ENCODE results near the gene MYBPC2. TPM values are rescaled to one million over a fixed set of nuclear protein-coding genes. Genes with fewer than 3 reads are reported as not detected.

Gene MYBPC2
- total RNA-seq, 1 donor from 2014 or later: 0.77 TPM

DNA sequence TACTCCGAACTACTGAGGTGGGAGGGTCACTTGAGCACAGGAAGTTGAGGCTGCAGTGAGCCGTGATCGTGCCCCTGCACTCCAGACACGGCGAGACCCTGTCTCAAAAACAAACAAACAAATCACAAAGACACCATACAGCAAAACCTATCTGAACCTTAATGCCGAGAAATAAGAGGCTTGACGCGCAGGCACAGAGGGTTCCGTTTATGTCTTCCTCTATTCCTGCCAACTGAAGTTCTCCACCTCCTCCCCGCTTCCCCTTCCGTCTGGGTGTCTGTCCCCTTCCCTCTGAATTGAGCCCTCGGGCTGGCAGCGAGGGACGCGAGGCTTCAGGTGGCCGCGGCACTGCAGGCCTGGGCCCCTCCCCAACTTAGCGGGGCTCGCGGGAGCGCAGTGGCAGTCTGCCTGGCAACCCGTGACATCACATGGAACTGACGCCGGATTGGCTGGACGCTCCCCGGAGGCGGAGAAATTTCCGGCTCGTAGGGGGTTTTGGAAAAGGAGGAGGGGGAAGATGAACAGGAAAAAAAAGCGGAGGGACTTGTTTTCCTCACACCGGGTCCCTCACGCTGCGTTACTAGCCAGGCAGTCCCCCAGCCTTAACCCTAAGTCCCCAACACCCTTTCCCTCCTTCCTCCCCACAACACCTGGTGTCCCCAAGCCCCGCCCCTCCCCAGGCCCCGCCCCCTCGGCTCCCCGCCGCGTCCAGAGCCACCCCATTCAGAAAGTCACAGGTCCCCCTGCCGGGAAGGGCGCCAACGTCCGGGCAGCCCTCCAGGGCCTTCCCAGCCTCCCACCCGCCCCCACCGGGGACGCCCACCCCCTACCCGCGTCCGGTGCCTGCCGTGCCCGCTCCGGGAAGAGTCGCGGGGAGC, 1.1 kb upstream of the MYBPC2 start:
- Histone ChIP-seq H3K4me2 (peak overlapping the region; percentile 93), H3K27ac (no peak overlapping the region), H3K9ac (peak overlapping the region; percentile 21), H2AFZ (replicated peaks) (peak overlapping the region; percentile 65), H3F3A (ENCODE audit: low read depth) (peaks cover 4% of the 10 kb centered on the region), H3K79me2 (ENCODE audit: low read depth) (no peaks in the 10 kb centered on the region), H3K27me3 (peaks cover 42% of the 10 kb centered on the region), H3K36me3 (no peaks in the 10 kb centered on the region), H3K4me3 (peak overlapping the region; percentile 68), H3K4me1 (peaks cover 14% of the 10 kb centered on the region), H4K20me1 (ENCODE audit: low read depth) (no peaks in the 10 kb centered on the region), H3K9me3 (ENCODE audit: low read depth) (no peaks in the 10 kb centered on the region)
- H3K36me3 Mint-ChIP-seq: no peaks in the 10 kb centered on the region
- peak overlapping the region; percentile 88 for H3K4me3 Mint-ChIP-seq
- DNase-seq (ENCODE audit: low spot score): peak; percentile 93
- H3K27ac Mint-ChIP-seq: peak overlapping the region; percentile 57
- H3K9me3 Mint-ChIP-seq: no peaks in the 10 kb centered on the region
- peaks cover 21% of the 10 kb centered on the region for H3K4me1 Mint-ChIP-seq
- TF ChIP-seq EZH2phosphoT487 (IDR thresholded peaks at IDR 0.05) (no peak), EZH2 (IDR thresholded peaks at IDR 0.05) (peak; percentile 37)
- H3K27me3 Mint-ChIP-seq (ENCODE audit: insufficient read depth, low read depth): peaks cover 22% of the 10 kb centered on the region

DNA sequence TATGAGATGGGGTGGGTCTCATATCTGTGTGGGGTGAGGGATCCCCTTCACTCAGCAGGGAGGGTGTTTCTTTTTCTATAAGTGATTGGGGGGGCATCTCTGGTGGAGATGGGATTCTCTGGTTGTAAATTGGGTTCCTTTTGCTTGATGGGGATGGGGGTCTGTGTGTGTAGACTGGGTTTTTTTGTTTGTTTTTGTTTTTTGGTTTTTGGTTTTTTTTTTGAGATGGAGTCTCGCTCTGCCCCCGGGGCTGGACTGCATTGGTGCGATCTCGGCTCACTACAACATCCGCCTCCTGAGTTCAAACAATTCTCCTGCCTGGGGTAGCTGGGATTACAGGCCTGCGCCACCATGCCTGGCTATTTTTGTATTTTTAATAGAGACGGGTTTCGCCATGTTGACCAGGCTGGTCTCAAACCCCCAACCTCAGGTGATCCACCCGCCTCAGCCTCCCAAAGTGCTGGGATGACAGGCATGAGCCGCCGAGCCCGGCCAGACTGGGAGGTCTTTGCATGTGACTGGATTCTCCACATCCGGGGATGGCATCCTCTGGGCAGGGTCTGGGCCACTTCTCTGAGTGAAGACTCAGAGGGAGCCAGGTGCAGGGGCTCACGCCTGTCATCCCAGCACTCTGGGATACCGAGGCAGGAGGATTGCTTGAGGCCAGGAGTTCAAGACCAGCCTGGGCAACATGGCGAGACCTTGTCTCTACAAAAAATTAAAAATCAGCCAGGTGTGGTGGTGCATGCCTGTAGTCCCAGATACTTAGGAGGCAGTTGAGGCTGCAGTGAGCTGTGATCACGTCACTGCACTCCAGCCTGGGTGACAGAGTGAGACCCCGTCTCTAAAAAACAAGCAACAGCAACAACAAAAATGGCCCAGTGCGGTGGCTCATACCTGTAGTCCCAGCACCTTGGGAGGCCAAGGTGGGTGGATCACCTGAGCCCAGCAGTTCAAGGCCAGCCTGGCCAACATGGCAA, 799 bp downstream of the MYBPC2 start:
- peaks cover 14% of the 10 kb centered on the region for H3K4me1 ChIP-seq
- DNase-seq (ENCODE audit: low spot score): no peak
- H3K79me2 ChIP-seq (ENCODE audit: low read depth): no peaks in the 10 kb centered on the region
- no peaks in the 10 kb centered on the region for H4K20me1 ChIP-seq (ENCODE audit: low read depth)
- Mint-ChIP-seq H3K4me3 (peak overlapping the region; percentile 87), H3K27ac (peak overlapping the region; percentile 38), H3K9me3 (no peaks in the 10 kb centered on the region), H3K27me3 (ENCODE audit: insufficient read depth, low read depth) (peaks cover 26% of the 10 kb centered on the region), H3K36me3 (no peaks in the 10 kb centered on the region), H3K4me1 (peaks cover 21% of the 10 kb centered on the region)
- H3F3A ChIP-seq (ENCODE audit: low read depth): peaks cover 4% of the 10 kb centered on the region
- H3K27ac ChIP-seq: no peak overlapping the region
- H3K9ac ChIP-seq: no peak overlapping the region
- peak overlapping the region; percentile 65 for H2AFZ ChIP-seq (replicated peaks)
- TF ChIP-seq, protein P1, sequence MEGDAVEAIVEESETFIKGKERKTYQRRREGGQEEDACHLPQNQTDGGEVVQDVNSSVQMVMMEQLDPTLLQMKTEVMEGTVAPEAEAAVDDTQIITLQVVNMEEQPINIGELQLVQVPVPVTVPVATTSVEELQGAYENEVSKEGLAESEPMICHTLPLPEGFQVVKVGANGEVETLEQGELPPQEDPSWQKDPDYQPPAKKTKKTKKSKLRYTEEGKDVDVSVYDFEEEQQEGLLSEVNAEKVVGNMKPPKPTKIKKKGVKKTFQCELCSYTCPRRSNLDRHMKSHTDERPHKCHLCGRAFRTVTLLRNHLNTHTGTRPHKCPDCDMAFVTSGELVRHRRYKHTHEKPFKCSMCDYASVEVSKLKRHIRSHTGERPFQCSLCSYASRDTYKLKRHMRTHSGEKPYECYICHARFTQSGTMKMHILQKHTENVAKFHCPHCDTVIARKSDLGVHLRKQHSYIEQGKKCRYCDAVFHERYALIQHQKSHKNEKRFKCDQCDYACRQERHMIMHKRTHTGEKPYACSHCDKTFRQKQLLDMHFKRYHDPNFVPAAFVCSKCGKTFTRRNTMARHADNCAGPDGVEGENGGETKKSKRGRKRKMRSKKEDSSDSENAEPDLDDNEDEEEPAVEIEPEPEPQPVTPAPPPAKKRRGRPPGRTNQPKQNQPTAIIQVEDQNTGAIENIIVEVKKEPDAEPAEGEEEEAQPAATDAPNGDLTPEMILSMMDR (IDR thresholded peaks at IDR 0.05): no peak
- H3K9me3 ChIP-seq (ENCODE audit: low read depth): no peaks in the 10 kb centered on the region
- H3K4me2 ChIP-seq: peak overlapping the region; percentile 93
- peaks cover 29% of the 10 kb centered on the region for H3K27me3 ChIP-seq
- peak overlapping the region; percentile 68 for H3K4me3 ChIP-seq
- no peaks in the 10 kb centered on the region for H3K36me3 ChIP-seq

DNA sequence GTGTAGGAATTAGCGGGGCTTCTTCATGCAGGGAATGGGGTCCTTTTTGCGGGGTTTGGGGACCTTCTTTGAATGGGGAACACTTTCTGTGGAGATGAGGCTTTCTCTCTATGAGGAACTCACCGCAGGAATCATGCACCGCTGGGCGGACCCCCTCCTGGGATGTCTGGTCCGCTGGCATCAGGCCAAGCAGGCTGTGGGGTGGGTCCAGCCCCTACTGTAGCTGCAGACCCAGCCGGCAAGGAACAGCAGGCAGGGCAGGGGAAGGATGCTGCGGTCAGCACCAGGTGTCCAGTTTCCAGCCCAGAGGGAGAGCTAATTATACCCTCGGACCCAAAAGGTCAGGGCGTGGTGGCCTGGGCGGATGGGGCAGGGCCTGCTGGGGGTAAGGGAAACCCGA, 1.8 kb downstream of the MYBPC2 start:
- Mint-ChIP-seq H3K4me1 (peaks cover 21% of the 10 kb centered on the region), H3K27ac (no peak overlapping the region), H3K27me3 (ENCODE audit: insufficient read depth, low read depth) (peaks cover 23% of the 10 kb centered on the region), H3K36me3 (no peaks in the 10 kb centered on the region), H3K9me3 (no peaks in the 10 kb centered on the region), H3K4me3 (no peak overlapping the region)
- Histone ChIP-seq H2AFZ (replicated peaks) (no peak overlapping the region), H3K4me3 (no peak overlapping the region), H3K9me3 (ENCODE audit: low read depth) (no peaks in the 10 kb centered on the region), H3K27me3 (peaks cover 19% of the 10 kb centered on the region), H3K4me2 (peak overlapping the region; percentile 22), H3K79me2 (ENCODE audit: low read depth) (no peaks in the 10 kb centered on the region), H3F3A (ENCODE audit: low read depth) (peaks cover 4% of the 10 kb centered on the region), H3K36me3 (no peaks in the 10 kb centered on the region), H3K27ac (no peak overlapping the region), H3K9ac (no peak overlapping the region), H3K4me1 (peaks cover 14% of the 10 kb centered on the region), H4K20me1 (ENCODE audit: low read depth) (no peaks in the 10 kb centered on the region)
- TF ChIP-seq EZH2 (IDR thresholded peaks at IDR 0.05) (no peak), EZH2phosphoT487 (IDR thresholded peaks at IDR 0.05) (no peak)
- TF ChIP-seq, protein P1 (IDR thresholded peaks at IDR 0.05): no peak
- peak; percentile 38 for DNase-seq (ENCODE audit: low spot score)

Measured in neural progenitor cell (in vitro differentiated cells).